ENCODE data around the gene PHC1.
"Not testable (repeated sequence)": the region's sequence is repeated elsewhere in the genome, so short reads cannot be mapped to it uniquely, and the experiment has no call there.

Gene PHC1

GRCh38 chr12:8899830-8900229, 14.5 kb upstream of the PHC1 start:
- DNase-seq (ENCODE audit: low spot score): no peak
- TF ChIP-seq, protein P1, sequence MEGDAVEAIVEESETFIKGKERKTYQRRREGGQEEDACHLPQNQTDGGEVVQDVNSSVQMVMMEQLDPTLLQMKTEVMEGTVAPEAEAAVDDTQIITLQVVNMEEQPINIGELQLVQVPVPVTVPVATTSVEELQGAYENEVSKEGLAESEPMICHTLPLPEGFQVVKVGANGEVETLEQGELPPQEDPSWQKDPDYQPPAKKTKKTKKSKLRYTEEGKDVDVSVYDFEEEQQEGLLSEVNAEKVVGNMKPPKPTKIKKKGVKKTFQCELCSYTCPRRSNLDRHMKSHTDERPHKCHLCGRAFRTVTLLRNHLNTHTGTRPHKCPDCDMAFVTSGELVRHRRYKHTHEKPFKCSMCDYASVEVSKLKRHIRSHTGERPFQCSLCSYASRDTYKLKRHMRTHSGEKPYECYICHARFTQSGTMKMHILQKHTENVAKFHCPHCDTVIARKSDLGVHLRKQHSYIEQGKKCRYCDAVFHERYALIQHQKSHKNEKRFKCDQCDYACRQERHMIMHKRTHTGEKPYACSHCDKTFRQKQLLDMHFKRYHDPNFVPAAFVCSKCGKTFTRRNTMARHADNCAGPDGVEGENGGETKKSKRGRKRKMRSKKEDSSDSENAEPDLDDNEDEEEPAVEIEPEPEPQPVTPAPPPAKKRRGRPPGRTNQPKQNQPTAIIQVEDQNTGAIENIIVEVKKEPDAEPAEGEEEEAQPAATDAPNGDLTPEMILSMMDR (IDR thresholded peaks at IDR 0.05; ENCODE audit: extremely low read depth, missing control alignments): no peak

GRCh38 chr12:8902703-8903102, 11.6 kb upstream of the PHC1 start:
- not testable (repeated sequence) for DNase-seq (ENCODE audit: low spot score)

- no peak for DNase-seq (ENCODE audit: low spot score)
- TF ChIP-seq, protein P1 (IDR thresholded peaks at IDR 0.05; ENCODE audit: extremely low read depth, missing control alignments): no peak
Observed at GRCh38 chr12:8903646-8904045, 10.7 kb upstream of the PHC1 start.

DNA sequence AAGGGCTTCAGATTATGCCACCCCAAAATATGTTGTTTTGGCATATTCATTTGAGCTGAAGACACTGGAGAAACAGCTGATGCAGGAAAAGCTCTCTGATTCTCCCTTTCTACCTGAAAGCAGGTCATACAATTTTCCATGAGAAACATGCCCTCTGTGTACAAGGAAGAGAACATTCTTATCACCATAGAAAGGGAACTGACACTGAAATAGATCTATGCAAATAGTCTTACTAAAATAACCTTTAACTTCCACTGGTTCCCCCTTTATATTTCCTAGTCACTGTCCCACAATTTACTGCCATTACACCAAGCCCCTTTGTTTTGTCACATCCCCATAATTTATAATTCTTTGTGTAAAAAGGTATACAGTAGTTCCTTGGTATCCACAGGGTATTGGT, 9.6 kb upstream of the PHC1 start:
- TF ChIP-seq, protein P1 (IDR thresholded peaks at IDR 0.05; ENCODE audit: extremely low read depth, missing control alignments): no peak
- DNase-seq (ENCODE audit: low spot score): no peak

GRCh38 chr12:8905546-8905945, 8.8 kb upstream of the PHC1 start:
- DNase-seq (ENCODE audit: low spot score): no peak
- TF ChIP-seq, protein P1 (IDR thresholded peaks at IDR 0.05; ENCODE audit: extremely low read depth, missing control alignments): no peak

DNA sequence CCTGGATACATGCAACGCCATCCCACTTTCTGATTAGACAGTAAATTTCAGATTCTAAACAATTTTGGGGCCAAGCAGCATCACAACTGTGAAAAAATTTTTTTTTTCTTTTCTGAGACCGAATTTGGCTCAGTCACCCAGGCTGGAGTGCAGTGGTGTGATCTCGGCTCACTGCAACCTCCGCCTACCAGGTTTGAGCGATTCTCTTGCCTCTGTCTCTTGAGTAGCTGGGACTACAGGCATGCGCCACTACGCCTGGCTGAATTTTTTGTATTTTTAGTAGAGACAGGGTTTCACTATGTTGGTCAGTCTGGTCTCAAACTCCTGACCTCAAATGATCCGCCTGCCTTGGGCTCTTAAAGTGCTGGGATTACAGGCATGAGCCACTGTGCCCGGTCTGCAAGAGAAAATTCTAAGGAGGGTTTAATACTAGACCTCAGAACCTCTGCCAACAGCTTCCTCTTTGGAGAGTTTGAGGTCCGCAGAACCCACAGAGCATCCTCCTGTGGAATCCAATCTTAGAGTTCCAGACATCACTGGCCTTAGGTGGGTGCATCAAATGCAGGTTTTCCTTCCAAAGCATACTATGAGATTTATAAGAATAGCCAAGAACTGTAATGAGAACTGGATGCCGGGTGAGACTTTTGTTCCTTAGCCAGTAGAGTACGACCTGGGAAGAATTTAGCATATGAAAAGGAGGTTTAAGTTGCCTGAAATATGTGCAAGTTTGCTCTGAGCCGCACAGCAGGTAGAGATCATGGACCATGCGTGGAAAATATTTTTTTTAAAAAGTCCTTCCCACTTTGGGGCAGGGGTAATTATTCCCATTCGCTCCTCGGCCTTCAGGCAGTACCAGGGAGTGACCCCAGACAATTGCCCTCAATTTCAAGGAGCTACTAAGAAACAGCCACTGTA, 7.8 kb upstream of the PHC1 start:
- no peak for DNase-seq (ENCODE audit: low spot score)
- TF ChIP-seq, protein P1 (IDR thresholded peaks at IDR 0.05; ENCODE audit: extremely low read depth, missing control alignments): no peak

GRCh38 chr12:8907513-8907912, 6.8 kb upstream of the PHC1 start:
- TF ChIP-seq, protein P1 (IDR thresholded peaks at IDR 0.05; ENCODE audit: extremely low read depth, missing control alignments): no peak
- DNase-seq (ENCODE audit: low spot score): no peak

DNA sequence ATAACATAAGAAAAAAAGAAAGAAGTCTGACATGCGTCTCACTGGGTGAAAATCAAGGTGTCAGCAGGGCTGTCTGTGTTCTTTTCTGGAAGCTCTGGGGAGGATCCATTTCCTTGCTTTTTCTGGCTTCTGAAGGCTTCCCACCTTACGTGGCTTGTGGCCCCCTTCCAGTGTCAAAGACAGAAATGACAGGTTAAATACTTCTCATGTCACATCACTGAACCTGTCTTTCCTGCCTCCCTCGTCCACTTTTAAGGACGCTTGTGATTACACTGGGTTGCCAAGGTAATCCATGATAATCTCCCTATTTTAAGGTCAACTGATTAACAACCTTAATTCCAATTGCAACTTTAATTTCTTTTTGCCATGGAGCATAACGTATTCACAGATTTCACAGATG, 4.6 kb upstream of the PHC1 start:
- TF ChIP-seq, protein P1 (IDR thresholded peaks at IDR 0.05; ENCODE audit: extremely low read depth, missing control alignments): no peak
- DNase-seq (ENCODE audit: low spot score): no peak

Data from GM20000 (cell line).